WERI-Rb-1 (cell line): ENCODE results near the gene RAI1.

Experiments used
- DNase-seq: peaks from one replicate; pipeline ENCODE4 v3.0.0-alpha.2; 2020
- H3K27ac ChIP-seq: fragments of 250-450 bp; sonication (Bioruptor Pico); 2 replicates; pipeline ENCODE4 v1.5.1; 2020; ENCODE audit warnings: mild to moderate bottlenecking, moderate library complexity
- H3K27me3 ChIP-seq: fragments of 250-450 bp; sonication (Bioruptor Pico); 2 replicates; pipeline ENCODE4 v1.5.1; 2021; ENCODE audit warnings: mild to moderate bottlenecking, low read depth, moderate library complexity; ENCODE audit not compliant: insufficient read depth, severe bottlenecking
- H3K36me3 ChIP-seq: fragments of 250-450 bp; sonication (Bioruptor Pico); 2 replicates; pipeline ENCODE4 v1.5.1; 2020; ENCODE audit warnings: mild to moderate bottlenecking, moderate library complexity
- H3K4me3 ChIP-seq: 2 replicates; pipeline ENCODE4 v1.5.1; 2011; ENCODE audit warnings: low read depth, mild to moderate bottlenecking, control low read depth, low read length
- H3K9me3 ChIP-seq: fragments of 250-450 bp; sonication (Bioruptor Pico); 2 replicates; pipeline ENCODE4 v1.5.1; 2021; ENCODE audit warnings: mild to moderate bottlenecking, moderate library complexity; ENCODE audit not compliant: severe bottlenecking
- CTCF ChIP-seq: IDR thresholded peaks from 2 replicates; pipeline ENCODE4 v1.5.1; 2011; ENCODE audit warnings: low read depth, mild to moderate bottlenecking, control low read depth, inconsistent platforms, low read length

The RAI1 gene

GRCh38 chr17:17732444-17732843 is 51.2 kb downstream of the RAI1 start:
- Histone ChIP-seq H3K27ac (no peak overlapping the region), H3K27me3 (no peaks in the 10 kb centered on the region), H3K36me3 (peaks cover 33% of the 10 kb centered on the region), H3K9me3 (no peaks in the 10 kb centered on the region), H3K4me3 (no peak overlapping the region)
- TF ChIP-seq CTCF, result no peak
- DNase-seq, result no peak

GRCh38 chr17:17732892-17733670 is 51.8 kb downstream of the RAI1 start:
- DNase-seq, result no peak
- H3K9me3 ChIP-seq, result no peaks in the 10 kb centered on the region
- no peak for TF ChIP-seq CTCF
- H3K27me3 ChIP-seq, result no peaks in the 10 kb centered on the region
- no peak overlapping the region for H3K27ac ChIP-seq
- H3K36me3 ChIP-seq, result peaks cover 27% of the 10 kb centered on the region
- no peak overlapping the region for H3K4me3 ChIP-seq

- Histone ChIP-seq H3K4me3 (no peak overlapping the region), H3K27me3 (no peaks in the 10 kb centered on the region), H3K9me3 (no peaks in the 10 kb centered on the region), H3K36me3 (peaks cover 21% of the 10 kb centered on the region), H3K27ac (peak overlapping the region; percentile 1; the same call in 1 of the 2 replicates)
- DNase-seq, result peak; percentile 59
- no peak for TF ChIP-seq CTCF
Observed at GRCh38 chr17:17736205-17737183, 55.2 kb downstream of the RAI1 start.

GRCh38 chr17:17737961-17738894 is 57.0 kb downstream of the RAI1 start:
- no peaks in the 10 kb centered on the region for H3K27me3 ChIP-seq
- H3K27ac ChIP-seq, result peak overlapping the region; percentile 18
- DNase-seq, result no peak
- TF ChIP-seq CTCF, result no peak
- H3K4me3 ChIP-seq, result no peak overlapping the region
- H3K9me3 ChIP-seq, result no peaks in the 10 kb centered on the region
- peaks cover 16% of the 10 kb centered on the region for H3K36me3 ChIP-seq

GRCh38 chr17:17738901-17739300 is 57.6 kb downstream of the RAI1 start:
- H3K36me3 ChIP-seq, result peaks cover 14% of the 10 kb centered on the region
- TF ChIP-seq CTCF, result no peak
- DNase-seq, result no peak
- H3K27me3 ChIP-seq, result no peaks in the 10 kb centered on the region
- H3K9me3 ChIP-seq, result no peaks in the 10 kb centered on the region
- no peak overlapping the region for H3K4me3 ChIP-seq
- peak overlapping the region; percentile 97 for H3K27ac ChIP-seq
